Hematopoietic multipotent progenitor cell treated with erythropoietin and hydrocortisone succinate and interleukin-3 and kit ligand, for 17 days (in vitro differentiated cells): ENCODE measurements around the gene ADM.

Experiments
- DNase-seq: peaks from one replicate; pipeline ENCODE4 v3.0.0-alpha.2; 2015; ENCODE audit warnings: low spot score

The ADM gene

DNA sequence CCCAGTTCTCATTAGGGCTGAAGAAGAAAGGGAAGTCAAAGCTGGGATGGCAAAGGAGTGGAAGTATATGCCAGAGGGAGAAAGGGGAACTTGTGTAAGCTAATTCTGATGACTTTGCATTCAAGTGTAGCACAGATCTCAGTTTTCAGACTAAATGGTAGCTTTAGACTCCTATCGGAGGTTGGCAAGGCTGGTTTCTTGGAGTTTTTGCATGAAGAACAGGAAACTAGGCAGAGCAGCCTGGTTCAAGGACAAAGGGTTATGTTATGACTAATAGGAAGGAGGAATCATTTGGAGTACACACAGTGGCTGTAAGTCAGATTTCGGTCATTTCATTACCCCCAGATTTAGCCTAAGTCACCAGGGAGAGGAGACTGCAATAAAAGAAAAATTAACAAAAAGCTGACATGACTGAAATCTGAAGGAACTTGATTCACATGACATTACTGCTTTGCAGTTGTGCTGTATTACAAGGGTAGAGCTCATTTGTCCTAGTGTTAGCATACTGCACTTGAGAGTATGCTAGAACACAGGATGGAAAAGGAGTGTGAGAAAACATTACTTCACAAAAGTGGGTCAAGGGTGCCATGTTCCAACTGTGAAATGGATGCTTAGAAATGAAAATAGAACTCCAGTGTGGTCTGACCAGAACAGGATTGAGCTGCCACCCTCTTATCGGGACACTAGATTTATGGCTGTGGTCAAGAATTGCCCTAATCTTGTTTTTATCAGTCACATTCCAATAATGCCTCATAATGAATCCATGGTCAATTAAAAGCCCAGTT is 23.6 kb downstream of the ADM start:
- DNase-seq = no peak

DNA sequence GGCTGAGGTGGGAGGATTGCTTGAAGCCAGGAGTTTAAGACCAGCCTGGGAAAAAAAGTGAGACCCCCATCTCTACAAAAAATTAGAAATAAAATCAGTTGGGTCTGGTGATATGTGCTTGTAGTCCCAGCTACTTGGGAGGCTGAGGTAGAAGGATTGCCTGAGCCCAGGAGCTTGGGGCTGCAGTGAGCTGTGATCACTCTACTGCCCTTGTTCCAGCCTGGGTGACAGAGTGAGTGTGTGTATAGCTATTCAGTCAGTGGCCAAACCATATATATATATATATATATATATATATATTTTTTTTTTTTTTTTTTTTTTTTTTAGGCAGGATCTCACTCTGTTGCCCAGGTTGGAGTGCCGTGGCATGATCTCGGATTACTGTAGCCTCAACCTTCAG is 24.5 kb downstream of the ADM start:
- DNase-seq = no peak

DNA sequence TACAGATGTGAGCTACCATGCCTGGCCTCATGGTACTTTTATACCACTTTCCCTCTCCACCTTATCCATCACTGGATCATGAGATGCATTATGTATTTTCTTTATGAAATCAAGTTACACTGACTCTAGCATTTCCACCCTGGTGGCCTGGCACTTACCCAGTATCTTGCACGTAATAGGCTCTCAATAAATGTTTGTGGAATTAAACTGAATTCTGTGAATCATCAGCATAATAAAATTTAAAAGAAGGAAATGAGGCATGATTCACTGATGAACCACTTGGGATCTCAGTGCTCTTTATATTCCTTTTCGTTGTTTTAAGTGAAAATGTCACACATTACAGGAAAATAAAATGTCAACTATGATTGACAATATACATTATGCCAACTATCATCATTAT is 25.1 kb downstream of the ADM start:
- DNase-seq = no peak

DNA sequence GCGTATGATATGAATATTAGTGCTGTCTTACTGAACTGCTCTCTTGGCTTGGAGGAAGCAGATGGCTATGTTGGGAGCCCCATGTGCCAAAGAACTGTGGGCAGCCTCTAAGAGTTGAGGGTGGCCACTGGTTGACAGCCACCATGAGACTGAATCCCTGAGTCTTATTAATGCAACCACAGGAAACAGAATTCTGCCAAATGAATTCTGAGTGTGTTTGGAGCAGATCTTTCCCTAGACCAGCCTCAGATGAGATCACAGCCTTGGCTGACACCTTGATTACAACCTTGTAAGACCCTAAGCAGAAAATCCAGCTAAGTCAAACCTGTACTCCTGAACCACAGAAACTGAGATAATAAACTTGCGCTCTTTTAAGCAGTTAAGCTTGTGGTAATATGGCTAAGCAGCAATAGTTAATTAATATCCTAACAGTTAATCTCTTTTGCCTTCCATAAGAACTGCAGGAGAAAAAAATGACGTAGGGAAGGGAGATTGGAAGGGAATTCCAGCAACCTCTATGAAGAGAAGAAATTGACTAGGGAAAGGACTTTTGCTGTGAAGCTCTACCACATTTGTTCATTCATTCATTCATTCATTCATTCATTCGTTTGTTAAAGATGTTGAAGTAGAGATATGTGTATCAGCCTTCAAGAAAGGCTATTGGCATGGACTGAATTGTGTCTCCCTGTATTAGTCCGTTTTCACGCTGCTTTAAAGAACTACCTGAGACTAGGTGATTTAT is 26.8 kb downstream of the ADM start:
- no peak for DNase-seq

DNA sequence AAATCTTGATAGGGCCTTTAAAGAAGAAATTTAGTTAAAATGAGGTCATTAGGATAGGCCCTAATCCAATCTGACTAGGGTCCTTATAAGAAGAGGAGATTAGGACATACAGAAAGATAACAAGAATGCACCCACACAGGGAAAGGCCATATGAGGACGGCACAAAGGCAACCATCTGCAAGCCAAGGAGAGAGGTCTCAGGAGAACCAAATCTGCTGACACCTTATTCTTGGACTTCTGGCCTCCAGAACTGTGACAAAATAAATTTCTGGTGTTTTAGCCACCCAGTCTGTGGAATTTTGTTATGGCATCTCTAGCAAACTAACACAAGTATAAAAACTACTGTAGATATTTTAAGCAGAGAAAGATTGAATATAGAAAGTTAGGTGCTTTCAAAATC is 28.6 kb downstream of the ADM start:
- no peak for DNase-seq

DNA sequence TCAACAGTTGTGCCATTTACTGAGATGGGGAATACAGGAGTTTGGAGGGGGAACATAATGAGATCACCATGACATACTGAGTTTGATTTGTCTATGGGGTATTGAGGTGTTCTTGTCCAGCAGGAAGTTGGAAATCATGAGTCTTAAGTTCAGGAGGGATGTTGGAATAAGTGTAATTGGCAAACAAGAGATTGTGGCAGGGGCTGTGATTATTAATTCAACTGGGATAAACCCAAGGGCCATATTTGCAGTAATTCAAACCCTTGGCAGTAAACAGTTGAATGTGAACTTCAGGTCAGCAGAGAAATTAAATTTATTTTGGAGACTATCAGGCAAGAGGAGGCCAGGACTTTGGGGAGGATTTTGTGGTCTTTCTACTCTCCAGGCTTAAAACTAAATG is 33.4 kb downstream of the ADM start:
- DNase-seq = no peak

DNA sequence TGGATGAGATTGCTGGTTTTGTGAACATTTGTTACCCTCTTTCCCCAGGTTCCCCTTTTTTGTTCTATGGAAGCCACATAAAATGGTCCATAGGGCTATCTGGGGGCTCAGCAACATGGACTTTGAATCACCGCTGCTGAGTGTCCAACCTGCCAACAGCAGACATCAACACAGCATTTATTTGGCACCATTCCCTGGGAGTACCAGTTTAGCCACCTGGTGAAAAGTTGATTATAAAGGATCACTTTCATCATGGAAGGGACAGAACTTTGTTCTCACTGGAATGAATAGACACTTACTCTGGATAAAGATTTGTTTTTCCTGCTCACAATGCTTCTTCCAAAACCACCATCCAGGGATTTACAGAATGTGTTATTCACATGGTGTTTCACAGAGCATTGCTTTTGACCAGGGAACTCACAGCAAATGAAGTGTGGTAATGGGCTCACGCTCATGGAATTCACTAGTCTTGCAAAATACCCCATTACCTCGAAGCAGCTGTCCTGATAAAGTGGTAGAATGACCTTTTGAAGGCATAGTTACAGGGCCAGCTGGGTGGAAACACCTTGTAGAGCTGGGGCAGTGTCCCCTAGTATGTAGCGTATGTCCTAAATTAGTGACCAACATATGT is 43.9 kb downstream of the ADM start:
- no peak for DNase-seq

DNA sequence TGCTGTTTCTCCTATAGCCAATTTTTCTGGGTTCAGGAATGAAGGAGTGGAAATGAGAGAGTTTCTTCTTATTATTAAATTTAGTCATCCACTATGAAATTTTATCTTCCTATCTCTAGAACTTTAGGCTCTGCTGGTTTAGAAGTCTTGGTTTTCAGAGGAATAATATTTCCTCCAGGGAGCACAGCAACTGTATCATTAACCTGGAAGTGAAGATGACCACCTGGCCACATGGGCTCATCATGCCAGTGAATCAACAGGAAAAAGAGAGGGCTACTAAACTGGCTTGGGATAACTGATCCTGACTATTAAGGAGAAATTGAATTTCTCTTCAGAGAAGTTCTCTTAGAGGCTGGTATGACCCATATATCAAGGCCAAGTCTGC is 44.4 kb downstream of the ADM start:
- no peak for DNase-seq

DNA sequence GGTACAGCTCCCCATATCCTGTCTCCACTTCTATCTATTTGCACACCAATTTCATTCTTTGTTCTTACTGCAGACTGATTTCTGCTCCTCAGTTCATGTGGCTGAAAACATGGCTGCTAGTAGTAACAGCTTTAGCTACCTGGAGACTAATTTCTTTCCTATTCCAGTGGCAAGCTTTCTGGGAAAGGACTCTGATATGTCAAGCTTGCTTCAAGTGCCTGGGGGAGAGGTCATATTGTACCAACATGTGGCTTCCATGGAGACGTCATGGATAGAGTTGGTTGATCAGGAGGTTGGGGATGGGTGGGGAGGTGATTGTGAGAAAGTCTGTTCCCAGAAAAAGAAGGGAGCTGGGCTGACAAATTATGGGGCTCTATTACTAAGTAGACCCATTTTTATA is 44.9 kb downstream of the ADM start:
- DNase-seq = no peak

DNA sequence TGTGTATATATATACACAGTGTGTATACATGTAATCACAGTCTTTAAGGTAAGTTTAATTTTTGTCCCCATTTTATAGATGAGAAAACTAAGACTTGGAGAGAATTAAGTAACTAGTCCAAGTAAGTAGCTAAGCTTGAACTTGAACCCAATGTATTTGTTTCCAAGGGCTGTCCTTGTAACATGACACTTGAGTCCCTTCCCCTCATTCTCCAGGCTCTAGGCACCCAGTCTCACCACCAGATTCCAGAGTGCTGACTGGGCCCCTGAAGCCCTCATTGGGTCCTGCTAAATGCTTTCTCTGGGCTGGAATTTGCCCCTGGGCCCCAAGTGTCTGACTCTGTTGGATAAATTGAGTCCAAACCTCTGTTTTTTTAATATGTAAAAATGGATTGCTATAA is 45.5 kb downstream of the ADM start:
- DNase-seq = no peak

DNA sequence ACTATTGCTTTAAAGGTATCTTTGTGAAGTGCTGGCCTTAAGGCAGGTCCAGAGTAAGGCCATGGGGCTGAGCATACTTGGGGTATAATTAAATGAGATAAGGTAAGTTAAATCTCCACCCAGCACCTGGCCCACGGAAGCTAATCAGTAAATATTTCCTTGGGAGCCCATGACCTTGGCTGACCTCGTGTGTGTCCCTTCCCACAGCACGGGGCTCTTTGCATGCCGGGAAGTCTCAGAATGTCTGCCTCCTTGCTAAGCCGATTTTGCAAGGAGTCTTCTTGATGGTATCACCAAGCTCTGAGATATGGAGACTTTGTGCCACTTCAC is 46.5 kb downstream of the ADM start:
- no peak for DNase-seq

DNA sequence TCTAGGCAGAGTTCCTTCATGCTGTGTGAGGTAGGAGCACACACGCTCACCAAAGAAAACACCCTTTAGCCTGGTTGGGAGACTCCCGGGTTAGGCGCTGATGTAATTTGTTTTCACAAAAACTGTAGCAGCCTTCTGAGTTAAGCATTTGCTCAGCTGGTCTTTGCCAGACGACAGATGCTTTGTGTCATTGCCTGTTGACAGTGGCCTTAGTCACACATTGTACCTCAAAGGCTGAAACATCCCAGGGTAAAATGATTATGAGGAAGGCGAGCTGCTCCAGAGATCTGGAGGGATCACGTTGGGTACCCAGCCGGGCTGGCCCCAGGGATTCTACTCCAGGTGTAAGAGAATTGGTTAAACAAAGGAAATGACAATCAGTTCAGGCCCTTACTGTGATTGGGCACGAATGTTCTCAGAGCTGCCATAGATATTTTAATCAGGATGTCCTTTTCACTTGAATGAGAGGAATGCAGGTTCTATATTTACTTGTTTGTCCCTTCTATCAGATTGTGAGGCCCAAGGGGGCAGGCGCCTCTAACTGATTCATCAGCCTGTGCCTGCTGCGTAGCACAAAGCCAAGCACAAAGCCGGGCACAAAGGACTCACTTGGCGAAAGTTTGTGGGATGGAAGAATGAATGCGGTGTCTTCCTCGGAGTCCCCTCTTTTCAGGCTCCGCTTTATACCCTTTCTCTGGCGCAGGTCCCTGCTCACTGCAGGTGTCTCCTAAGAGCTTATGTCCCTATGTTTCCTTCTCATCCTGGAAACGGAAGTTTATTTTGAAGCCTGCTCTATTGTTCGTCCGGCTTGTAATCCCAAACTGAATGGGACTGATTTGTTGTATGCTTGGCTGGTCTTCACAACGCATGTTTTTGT is 47.1 kb downstream of the ADM start:
- DNase-seq = no peak

DNA sequence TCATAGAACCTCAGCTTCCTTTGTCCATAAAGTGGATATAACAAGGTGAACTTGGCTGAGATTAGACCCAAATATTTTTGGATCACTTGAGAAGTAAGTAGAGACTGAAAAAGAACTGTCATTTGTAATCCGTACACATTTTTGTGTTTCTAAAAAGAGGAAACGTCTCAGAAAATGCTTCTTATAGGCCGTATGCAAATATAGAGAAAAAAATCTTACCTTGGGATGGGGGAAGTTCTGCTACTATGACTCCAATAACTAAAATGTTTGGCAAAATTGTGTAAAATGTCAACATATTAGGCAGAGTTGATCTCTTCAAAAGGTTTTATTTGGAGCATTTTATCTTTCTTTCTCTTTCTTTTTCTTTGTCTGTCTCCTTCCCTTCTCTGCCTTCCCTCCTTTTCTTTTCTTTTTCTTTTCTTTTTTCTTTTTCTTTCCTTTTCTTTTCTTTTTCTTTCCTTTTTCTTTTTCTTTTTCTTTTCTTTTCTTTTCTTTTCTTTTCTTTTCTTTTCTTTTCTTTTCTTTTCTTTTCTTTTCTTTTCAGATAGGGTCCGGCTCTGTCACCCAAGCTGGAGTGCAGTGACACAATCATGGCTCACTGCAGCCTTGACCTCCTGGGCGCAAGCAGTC is 48.2 kb downstream of the ADM start:
- DNase-seq = no peak

DNA sequence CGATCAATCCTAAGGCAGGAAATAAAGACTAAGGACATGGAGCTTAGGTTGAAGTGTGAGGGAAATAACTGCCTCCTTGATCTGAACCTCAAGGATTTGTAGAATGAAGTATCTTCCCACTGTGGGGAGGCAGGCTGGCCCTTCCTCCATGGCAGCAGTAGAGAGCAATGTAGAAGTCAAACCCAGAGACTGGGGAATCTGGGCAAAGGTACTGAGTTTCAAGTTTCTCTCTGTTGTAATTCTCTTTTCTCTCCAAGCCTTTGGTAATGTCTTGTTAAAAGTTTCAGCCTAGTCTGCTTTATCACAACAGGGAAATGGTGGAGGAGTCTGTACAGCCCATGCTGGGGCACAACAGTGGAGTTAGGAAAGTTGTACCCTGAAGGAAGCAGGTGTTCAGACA is 49.5 kb downstream of the ADM start:
- no peak for DNase-seq

DNA sequence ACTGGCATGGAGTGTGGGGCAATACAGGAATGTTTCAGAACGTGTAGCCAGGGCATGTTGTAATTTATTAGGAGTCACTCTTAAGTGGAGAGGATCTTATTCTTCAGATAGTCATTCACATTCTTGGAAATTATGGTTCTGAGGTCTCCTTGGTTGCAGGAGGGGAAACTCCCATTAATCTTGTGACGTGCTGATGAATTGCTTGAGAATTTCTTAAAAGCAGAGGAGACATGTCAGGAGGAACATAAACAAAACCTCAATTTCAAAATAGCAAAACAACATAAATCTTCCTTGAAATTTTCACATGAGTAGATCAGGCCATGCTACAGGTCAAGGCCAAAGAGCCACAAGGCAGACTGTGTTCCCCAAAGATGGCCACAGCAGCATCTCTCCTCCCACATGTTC is 50.4 kb downstream of the ADM start:
- no peak for DNase-seq

DNA sequence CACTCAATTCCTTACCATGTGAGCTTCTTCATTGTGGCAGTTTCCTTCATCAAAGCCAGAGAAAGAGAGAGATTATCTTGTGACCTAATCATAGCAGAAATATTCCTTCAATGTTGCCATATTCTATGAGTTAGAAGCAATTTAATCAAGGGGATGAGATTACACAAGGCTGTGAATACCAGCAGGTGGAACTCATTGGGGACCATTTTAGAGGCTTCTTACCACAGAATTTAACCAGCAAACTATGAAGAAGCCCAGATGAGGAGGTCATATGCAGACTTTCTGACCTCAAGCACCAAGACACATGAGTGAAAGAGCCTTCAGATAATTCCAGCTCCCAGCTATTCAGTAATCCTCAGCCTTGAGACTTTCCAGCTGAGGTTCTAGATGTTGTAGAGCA is 51.3 kb downstream of the ADM start:
- DNase-seq = no peak
